Glomerular visceral epithelial cell (primary cell): ENCODE data around the gene UTP4.
A peak's percentile ranks its signal among the peaks of the same experiment; 100 is the strongest.

Source experiments
- DNase-seq: peaks from one replicate; pipeline ENCODE4 v3.0.0-alpha.2; 2016; ENCODE audit errors: extremely low spot score

The UTP4 gene

GRCh38 chr16:69176033-69176800 lies 43.8 kb downstream of the UTP4 start:
- no peak for DNase-seq

GRCh38 chr16:69179328-69180010 lies 47.0 kb downstream of the UTP4 start:
- DNase-seq, result peak; percentile 55

GRCh38 chr16:69180011-69180338 lies 47.5 kb downstream of the UTP4 start:
- no peak for DNase-seq

GRCh38 chr16:69182730-69183416 lies 50.4 kb downstream of the UTP4 start:
- no peak for DNase-seq

GRCh38 chr16:69186642-69187445 lies 54.4 kb downstream of the UTP4 start, which contains the start of gene SNTB2:
Gene SNTB2, plus strand, starts transcription at chr16:69187164. Its CDS starts 3 bp downstream, at chr16:69187167.
- DNase-seq, result peak; percentile 87

- peak; percentile 59 for DNase-seq
Measured at GRCh38 chr16:69187446-69188235, 55.2 kb downstream of the UTP4 start.

GRCh38 chr16:69188236-69188549 lies 55.7 kb downstream of the UTP4 start:
- no peak for DNase-seq

- DNase-seq, result no peak
Measured at GRCh38 chr16:69188716-69189115, 56.3 kb downstream of the UTP4 start.

- no peak for DNase-seq
Measured at GRCh38 chr16:69190046-69190588, 57.7 kb downstream of the UTP4 start.

GRCh38 chr16:69190598-69190997 lies 58.1 kb downstream of the UTP4 start:
- DNase-seq, result no peak

- DNase-seq, result no peak
Measured at GRCh38 chr16:69191136-69191535, 58.7 kb downstream of the UTP4 start.

- DNase-seq, result no peak
Measured at GRCh38 chr16:69193855-69194254, 61.4 kb downstream of the UTP4 start.

- no peak for DNase-seq
Measured at GRCh38 chr16:69194488-69194887, 62.0 kb downstream of the UTP4 start.

- no peak for DNase-seq
Measured at GRCh38 chr16:69195369-69196029, 63.0 kb downstream of the UTP4 start.

GRCh38 chr16:69197573-69197972 lies 65.1 kb downstream of the UTP4 start:
- no peak for DNase-seq

- DNase-seq, result no peak
Measured at GRCh38 chr16:69199382-69199781, 66.9 kb downstream of the UTP4 start.

- no peak for DNase-seq
Measured at GRCh38 chr16:69201291-69201690, 68.8 kb downstream of the UTP4 start.

- no peak for DNase-seq
Measured at GRCh38 chr16:69201787-69202186, 69.3 kb downstream of the UTP4 start.

- no peak for DNase-seq
Measured at GRCh38 chr16:69204172-69204571, 71.7 kb downstream of the UTP4 start.

GRCh38 chr16:69209735-69210134 lies 77.3 kb downstream of the UTP4 start:
- DNase-seq, result no peak
